GM18909 (cell line): ENCODE data around the gene MORN4.
"Not testable (repeated sequence)": the region's sequence is repeated elsewhere in the genome, so short reads cannot be mapped to it uniquely, and the experiment has no call there.

Experiments used
- ATAC-seq: cut with Tn5 transposase; IDR thresholded peaks from one replicate; pipeline ENCODE4 v1.9.1; 2021; ENCODE audit warnings: mild to moderate bottlenecking; ENCODE audit not compliant: unreplicated experiment, poor library complexity

Gene MORN4

DNA sequence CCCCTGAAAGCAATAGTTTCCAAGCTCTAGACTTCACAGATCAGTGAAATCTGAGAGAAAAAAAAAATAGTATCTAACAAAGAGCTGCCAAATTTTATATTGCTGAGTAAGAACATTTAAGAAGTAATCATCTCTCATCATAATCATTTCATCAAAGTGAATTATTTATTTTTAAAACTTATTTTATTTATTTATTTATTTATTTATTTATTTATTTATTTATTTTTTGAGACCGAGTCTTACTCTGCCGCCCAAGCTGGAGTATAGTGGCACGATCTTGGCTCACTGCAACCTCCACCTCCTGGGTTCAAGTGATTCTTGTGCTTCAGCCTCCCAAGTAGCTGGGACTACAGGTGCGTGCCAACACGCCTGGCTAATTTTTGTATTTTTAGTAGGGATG is 56.8 kb downstream of the MORN4 start:
- not testable (repeated sequence) for ATAC-seq

DNA sequence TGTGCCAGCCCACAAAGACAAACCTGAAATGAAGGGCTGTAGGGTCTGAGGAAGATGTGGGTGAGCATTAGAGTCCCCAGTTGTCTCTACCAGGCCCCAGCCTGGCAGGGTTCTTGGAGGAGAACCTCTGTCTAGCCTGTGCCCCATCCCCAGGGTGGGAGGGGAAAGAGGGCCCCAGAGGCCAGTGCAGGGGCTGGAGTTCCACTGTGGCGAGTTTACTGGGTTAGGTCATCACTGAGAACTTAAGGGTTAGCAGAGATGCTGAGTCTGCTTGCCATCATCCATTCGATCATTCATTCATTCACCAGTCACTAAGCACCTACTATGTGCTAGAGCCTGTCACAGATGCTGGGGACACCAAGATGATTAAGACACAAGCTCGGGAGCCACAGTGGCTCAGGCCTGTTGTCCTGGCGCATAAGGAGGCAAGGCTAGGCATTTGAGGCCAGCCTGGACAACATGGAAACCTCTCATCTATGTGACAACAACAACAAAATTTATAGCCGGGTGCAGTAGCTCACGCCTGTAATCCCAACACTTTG is 58.1 kb downstream of the MORN4 start:
- ATAC-seq = no peak

DNA sequence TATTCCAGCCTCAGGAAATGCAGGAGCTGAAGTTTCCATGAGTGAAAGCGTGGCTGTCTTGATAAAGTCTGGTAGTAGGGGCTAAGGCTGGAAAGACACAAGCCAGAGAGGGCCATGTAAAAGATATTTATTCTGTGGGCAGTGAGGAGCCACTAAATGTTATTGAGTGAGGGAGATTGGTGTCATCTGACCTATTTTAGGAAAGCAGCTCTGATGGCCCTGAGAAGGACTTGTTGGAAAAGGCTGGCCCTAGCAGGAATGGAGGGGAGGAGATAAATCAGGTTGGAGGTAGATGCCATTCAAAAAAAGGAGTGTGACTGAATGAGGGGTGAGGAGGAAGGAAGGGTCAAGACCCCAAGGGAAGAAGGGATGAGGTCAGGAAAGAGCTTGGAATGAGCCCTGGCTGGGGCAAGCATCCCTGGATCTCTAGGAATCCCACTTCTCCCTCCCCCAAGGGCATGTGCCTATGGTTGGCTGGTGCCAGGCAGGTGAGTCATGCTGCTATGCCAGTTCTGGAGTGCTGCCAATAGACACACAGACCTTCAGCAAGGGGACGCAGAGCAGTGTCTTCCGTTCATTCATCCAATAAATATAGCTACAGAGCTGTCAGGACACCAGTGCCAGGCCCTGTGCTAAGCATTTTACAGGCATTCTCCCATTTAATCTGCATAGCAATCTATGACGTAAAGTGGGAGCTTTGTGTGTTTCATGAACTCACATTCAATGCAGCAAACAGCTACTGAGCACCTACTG is 58.8 kb downstream of the MORN4 start:
- ATAC-seq = no peak

DNA sequence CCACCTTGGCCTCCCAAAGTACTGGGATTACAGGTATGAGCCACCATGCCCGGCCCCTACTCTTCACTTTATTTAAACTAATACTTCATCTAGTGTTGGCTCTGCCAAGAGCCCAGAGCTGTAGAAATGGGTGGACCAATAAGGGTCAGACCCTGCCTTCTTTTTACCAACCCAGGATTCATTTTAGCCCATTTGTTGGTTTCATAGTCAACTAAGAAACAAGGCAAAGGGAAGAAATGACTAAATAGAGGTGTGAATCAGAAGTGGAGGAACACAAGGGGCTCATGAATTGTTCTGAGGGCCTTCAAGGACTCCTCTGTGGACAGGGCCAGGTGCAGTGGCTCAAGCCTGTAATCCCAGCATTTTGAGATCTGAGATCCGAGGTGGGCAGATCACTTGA is 59.6 kb downstream of the MORN4 start:
- no peak for ATAC-seq

DNA sequence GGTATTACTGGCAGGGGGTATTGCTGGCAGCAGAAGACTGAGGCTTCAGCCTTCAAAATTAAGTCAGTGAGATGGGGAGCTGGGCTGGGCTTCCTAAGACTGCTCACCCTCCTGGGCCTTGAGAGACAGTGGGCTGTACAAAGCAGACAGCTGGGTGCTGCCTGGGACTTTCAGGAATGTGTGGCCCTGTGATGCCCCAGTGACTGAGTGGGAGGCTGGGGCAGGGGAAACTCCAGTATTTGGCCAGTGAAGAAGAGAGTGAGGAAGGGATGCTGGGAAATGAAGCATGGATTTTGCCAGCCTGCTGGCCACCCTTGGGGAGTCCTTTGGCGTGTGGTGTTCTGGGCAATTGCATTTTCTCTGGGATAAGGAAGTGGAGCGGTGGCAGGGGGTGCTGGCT is 60.3 kb downstream of the MORN4 start:
- no peak for ATAC-seq

DNA sequence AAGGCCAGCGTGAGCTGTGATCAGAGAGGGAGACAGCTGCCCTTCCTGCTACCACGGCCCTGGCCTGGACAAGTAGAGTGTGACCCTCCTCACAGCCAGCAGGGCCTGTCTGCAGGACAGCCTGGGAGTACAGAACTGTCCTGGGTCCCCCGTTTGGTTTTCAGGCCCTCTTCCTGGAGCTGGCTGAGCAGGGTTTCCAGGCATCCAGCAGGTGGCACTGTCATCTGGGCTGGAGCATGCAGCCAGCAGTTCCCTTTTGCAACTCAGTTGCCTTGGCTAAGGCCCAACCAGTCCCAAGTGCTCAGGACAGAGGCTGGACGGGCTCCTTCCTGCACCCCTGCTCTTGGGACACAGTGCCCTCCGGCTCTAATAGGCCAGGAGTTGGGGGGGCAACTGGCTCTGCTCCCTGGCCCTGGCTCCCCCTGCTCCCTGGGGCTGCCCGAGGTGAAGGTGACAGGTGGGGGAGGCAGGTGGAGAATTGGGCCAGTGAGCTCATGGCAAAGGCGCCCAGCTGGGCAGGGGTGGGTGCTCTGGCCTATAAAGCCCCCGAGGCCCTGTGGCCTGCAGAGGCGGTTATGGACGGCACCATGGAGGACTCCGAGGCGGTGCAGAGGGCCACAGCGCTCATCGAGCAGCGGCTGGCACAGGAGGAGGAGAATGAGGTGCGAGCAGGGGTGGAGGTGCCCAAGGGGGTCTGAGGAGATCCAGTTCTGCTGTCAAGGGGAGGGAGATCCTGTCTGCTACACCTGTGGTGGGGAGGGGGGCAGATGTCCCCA is 60.9 kb downstream of the MORN4 start, which contains the start of gene ANKRD2:
ANKRD2 (plus strand) TSS at position 566 of the 776 bp plus-strand sequence; CDS start at position 576, 10 bp downstream.
- ATAC-seq = peak; percentile 65

DNA sequence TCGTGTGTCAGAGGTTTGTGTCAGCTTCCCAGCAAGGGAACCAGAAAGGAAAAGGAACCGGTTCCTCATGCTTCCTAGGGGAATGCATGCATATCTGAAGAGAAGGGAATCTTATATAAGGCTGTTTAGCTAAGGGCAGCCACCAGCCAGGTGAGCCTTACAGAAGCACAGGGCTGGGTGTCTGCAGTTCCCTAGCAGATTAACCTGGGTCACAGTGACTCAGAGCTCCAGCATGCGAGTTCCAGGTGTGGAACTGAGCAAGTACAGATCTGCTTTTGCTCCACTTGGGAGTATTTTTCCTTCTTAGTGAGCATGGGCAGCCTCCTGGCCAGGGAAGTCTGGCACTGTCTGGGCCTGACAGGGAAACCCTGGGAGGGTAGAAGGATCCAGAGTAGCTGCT is 61.7 kb downstream of the MORN4 start:
- ATAC-seq = no peak

DNA sequence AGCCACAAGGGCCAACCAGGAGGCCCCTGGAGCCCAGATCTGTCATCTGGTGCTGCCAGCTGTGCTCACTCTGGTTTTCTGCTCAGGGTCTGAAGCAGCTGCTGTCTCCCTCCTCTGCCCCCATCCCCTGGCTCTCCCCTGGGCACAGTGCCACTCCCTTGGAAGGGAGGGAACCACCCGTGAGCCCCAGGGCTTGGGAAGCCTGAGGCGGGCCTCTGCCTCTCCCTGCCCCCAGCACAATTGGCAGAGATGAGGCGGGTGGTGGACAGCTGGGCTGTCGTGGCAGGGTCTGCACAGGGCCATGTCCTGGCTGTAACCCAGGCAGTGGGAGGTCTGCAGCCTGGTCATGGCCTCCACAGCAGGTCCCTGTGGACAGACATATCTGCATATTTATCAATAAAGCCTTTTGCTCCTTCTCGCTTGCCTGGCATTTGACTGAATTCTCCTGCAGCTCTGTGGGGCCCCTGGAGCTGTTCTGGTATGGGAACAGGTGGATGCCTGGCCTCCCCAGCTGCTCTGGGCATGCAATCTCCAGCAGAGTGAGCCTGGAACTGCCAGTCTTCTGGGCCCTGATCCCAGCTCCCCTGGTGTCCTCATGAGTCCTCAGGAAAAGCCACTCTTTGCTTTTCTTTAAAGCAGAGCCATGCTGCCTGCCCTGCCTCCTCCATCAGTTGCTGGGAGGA is 62.4 kb downstream of the MORN4 start:
- no peak for ATAC-seq

DNA sequence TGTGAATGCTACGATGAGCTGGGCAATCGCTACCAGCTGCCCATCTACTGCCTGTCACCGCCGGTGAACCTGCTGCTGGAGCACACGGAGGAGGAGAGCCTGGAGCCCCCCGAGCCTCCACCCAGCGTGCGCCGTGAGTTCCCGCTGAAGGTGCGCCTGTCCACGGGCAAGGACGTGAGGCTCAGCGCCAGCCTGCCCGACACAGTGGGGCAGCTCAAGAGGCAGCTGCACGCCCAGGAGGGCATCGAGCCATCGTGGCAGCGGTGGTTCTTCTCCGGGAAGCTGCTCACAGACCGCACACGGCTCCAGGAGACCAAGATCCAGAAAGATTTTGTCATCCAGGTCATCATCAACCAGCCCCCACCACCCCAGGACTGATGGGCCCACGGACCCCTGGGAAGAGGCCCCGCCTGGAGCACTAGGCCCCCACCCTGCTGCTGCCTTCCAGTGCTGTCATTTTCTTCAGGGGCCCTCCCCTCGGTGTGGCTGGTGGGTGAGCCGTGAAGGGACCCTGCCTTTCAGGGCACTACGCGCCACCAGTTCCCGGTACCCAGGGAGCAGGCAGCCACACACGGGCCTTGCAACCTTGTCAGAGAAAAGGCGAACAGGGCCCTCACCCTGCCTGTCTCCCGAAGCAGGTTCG is 63.0 kb downstream of the MORN4 start:
- no peak for ATAC-seq

DNA sequence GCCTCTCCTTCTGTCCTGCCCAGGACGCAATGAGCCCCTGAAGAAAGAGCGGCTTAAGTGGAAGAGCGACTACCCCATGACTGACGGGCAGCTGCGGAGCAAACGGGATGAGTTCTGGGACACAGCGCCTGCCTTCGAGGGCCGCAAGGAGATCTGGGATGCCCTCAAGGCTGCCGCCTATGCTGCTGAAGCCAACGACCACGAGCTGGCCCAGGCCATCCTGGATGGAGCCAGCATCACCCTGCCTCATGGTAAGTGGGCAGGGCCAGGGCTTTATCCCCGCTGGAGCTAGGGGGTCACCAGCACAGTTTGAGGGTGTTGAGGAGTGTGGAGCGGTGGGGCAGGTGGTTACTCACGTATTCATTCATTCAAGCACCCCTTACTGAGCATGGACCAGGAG is 65.4 kb downstream of the MORN4 start:
- ATAC-seq = no peak

DNA sequence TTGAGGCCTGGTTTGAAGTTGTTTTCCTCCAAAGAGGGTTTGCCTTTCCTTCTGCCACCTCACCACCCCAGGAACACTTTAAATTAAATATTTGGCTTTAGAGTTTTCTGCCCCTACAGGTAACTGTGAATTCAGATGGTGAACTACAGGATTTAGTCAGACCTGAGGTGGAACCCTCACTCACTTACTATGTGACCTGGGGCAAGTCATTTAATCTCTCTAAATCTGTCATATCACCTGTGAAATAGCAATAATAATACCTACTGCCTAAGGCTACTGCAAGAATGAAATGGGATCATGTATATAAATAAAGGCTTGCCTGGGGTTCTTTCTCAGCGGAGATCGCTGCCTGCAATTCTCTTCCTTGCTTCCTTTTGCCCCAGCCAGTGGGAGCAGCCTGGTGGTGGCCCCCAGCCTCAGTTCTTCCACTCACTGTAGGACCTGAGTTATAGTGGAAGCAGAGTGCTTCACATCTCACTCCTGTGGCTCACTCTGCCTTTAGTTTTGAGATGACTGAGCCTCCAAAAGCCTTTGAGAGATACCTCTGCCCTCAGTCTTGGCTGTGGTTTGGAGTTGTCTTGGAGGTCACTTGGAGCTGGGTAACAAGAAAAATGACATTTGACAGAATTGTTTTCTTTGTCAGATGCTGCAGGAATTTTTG is 66.8 kb downstream of the MORN4 start:
- ATAC-seq = no peak

DNA sequence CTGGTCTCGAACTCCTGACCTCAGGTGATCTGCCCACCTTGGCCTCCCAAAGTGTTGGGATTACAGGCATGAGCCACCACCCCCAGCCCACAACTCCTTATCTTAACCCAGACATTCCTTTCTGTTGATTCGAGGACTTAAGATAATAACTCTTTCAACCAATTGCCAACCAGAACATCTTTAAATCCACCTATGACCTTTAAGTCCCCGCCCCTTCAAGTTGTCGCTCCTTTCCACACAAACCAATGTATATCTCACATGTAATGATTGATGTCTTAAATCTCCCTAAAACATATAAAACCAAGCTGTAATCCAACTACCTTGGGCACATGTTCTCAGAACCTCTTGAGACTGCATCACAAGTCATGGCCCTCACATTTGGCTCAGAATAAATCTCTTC is 68.5 kb downstream of the MORN4 start:
- no peak for ATAC-seq
